Heart right ventricle (tissue), 16 donors: Measurements from ENCODE around the gene TSKS. TPM values are rescaled to one million over a fixed set of nuclear protein-coding genes. Genes with fewer than 3 reads are reported as not detected.

Source experiments
- ATAC-seq, 8 donors: fragments of 200-7000 bp; cut with Tn5 transposase; one replicate each; pipeline ENCODE4 v1.9.1; 2020; ENCODE audit warnings: mild to moderate bottlenecking in 8 of 8, moderate library complexity in 8 of 8, moderate number of reproducible peaks in 1 of 8
- DNase-seq, 2 donors: peaks; one replicate each; pipeline ENCODE4 v3.0.0-alpha.2; 2020
- H3K27ac ChIP-seq, 10 donors: fragments of 200-600 bp; sonication (generic) in 2 of 10; one replicate each; pipeline versions ENCODE4 v1.5.0 to v1.8.0; 2020 to 2022; ENCODE audit warnings: mild to moderate bottlenecking in 3 of 10
- H3K27me3 ChIP-seq, 7 donors: fragments of 200-600 bp; one replicate each; pipeline ENCODE4 v1.8.0; 2021 to 2022; ENCODE audit warnings: mild to moderate bottlenecking in 2 of 7
- H3K36me3 ChIP-seq, 9 donors: fragments of 200-600 bp; sonication (generic) in 1 of 9; one replicate each; pipeline versions ENCODE4 v1.5.0 to v1.8.0; 2020 to 2022; ENCODE audit warnings: mild to moderate bottlenecking in 2 of 9
- H3K4me1 ChIP-seq, 9 donors: fragments of 200-600 bp; sonication (generic) in 1 of 9; one replicate each; pipeline versions ENCODE4 v1.5.0 to v1.8.0; 2020 to 2022; ENCODE audit warnings: mild to moderate bottlenecking in 4 of 9
- H3K4me3 ChIP-seq, 10 donors: fragments of 200-600 bp; sonication (generic) in 2 of 10; one replicate each; pipeline versions ENCODE4 v1.5.0 to v1.8.0; 2020 to 2022; ENCODE audit warnings: mild to moderate bottlenecking in 7 of 10, moderate library complexity in 2 of 10
- H3K9me3 ChIP-seq, 11 donors: fragments of 200-600 bp in 10 of 11; sonication (generic) in 2 of 11; one replicate each; pipeline versions ENCODE4 v1.5.0 to v1.8.0; 2013 to 2022; ENCODE audit warnings: mild to moderate bottlenecking in 2 of 11, control low read depth in 1 of 11, moderate library complexity in 1 of 11
- CTCF ChIP-seq, 9 donors: fragments of 200-600 bp; sonication (generic) in 2 of 9; IDR thresholded peaks; one replicate each; pipeline versions ENCODE4 v1.5.0 to v1.8.0; 2021 to 2022; ENCODE audit warnings: antibody characterized with exemption in 9 of 9, mild to moderate bottlenecking in 5 of 9, moderate library complexity in 1 of 9
- WGBS, 2 donors: extraction: QIAGEN DNeasy Blood & Tissue Kit; methylation state at CpG; one replicate each; pipeline ENCODE4 v1.1.7; 2013; ENCODE audit warnings: inconsistent platforms in 1 of 2; 5-methylcytosine and 5-hydroxymethylcytosine counted together
- intact Hi-C, 10 donors: fragments of 100-400 bp; cut with DNase I; formaldehyde crosslinking; loops; one replicate each; pipeline versions ENCODE4 v1.11.1 to v1.14.2; 2022
- polyA plus RNA-seq, 2 donors: library from polyadenylated mRNA; stranded (reverse); fragments of 200-250 nt; gene quantifications; one replicate each; pipeline ENCODE4 v1.2.3, GENCODE V29; 2013
- total RNA-seq, 10 donors: library from RNA; stranded (reverse); fragmentation: NEBNext Ultra II Directional in 3 of 10; extraction: Animal tissue kit (Norgen Biotek cat#: 25700) in 3 of 10; gene quantifications; one replicate each; pipeline versions ENCODE4 v1.2.1 to v1.2.4, GENCODE V29; 2021 to 2023
- donor health status: Arrhythmogenic right ventricular cardiomyopathy.
- donor health status: ischemic (EF 13 %, LVEDD 7.1; RV severe dilation, severe dysfunction).
- donor health status: healthy with polysubstance abuse.
- donor health status: DM: no; HTN: yes; CAD: no.
- donor health status: DM: no; HTN: no; CAD: no.
- donor health status: ischemic (EF 25% LVEDD 6.9; RV normal size, moderate dysfunction).
- donor health status: ischemic (EF 25% LVEDD 5.7; RV mildly dilated, moderate dysfunction).
- donor health status: healthy.
- donor health status: DM: yes; HTN: yes; CAD: no.
- donor health status: Ischemic cardiomyopathy.
- donor health status: ischemic (EF 35%, LVEDD 5.7; RV mildly dilated, moderate dysfunction).
- donor health status: nonischemic (EF 11% LVEDD 7.7; RV severe dilation, severe dysfunction).
- donor health status: DM: yes; HTN: yes; CAD: no.
- donor health status: PGD.
- donor health status: ischemic (EF 29% LVEDD 5.4; RV normal size, mild dysfunction).
- donor health status: nonischemic (EF 23%, LVEDD 6.1; RV moderate dilation, normal function).

Gene TSKS
- total and polyA plus RNA-seq, 12 donors = 0.15 to 3.4 (median 0.40) TPM; not detected in 2

GRCh38 chr19:49775742-49776370 is 12.8 kb upstream of the TSKS start:
- intact Hi-C loops = no loop called here
- DNase-seq = no peak
- no peaks in the 10 kb centered on the region for H3K27me3 ChIP-seq
- H3K9me3 ChIP-seq = no peaks in the 10 kb centered on the region
- H3K36me3 ChIP-seq = peaks cover 0 to 63% (median 0%) of the 10 kb centered on the region in 9 donors
- no peak overlapping the region for H3K27ac ChIP-seq
- peak in 1 of 8 donors; percentile 31 for ATAC-seq
- TF ChIP-seq CTCF (IDR thresholded peaks at IDR 0.05) = no peak
- WGBS, 2 donors = 94 to 95% methylated on average over 20 of the region's 20 CpGs
- H3K4me1 ChIP-seq = peaks cover 0 to 27% (median 4%) of the 10 kb centered on the region in 9 donors
- H3K4me3 ChIP-seq = no peak overlapping the region

DNA sequence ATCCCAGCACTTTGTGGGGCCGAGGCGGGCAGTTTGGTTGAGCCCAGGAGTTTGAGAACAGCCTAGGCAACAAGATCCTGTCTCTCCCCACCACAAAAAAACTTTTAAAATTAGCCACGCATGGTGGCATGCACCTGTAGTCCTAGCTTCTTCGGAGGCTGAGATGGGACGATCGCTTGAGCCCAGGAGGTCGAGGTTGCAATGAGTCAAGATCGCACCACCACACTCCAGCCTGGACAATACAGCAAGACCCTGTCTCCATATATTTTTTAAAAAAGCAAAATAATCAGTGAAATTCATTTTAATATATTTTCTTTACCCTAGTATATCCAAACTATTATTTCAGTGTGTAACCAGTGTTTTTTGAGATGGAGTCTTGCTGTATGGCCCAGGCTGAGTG is 11.9 kb upstream of the TSKS start:
- Histone ChIP-seq H3K4me3 (no peak overlapping the region), H3K27me3 (no peaks in the 10 kb centered on the region), H3K36me3 (peaks cover 0 to 58% (median 0%) of the 10 kb centered on the region in 9 donors), H3K27ac (no peak overlapping the region), H3K9me3 (no peaks in the 10 kb centered on the region), H3K4me1 (peaks cover 0 to 25% (median 4%) of the 10 kb centered on the region in 9 donors)
- intact Hi-C loops = no loop called here
- ATAC-seq (no peak), DNase-seq (no peak)
- TF ChIP-seq CTCF (IDR thresholded peaks at IDR 0.05) = no peak
- 96 to 98% methylated on average over 8 of the region's 8 CpGs for WGBS, 2 donors

GRCh38 chr19:49773663-49774350 is 10.7 kb upstream of the TSKS start:
- no peaks in the 10 kb centered on the region for H3K9me3 ChIP-seq
- peak in 1 of 8 donors; percentile 41 for ATAC-seq
- TF ChIP-seq CTCF (IDR thresholded peaks at IDR 0.05) = no peak
- peak overlapping the region in 1 of 10 donors; percentile 33 for H3K27ac ChIP-seq
- no peaks in the 10 kb centered on the region for H3K27me3 ChIP-seq
- peaks cover 0 to 28% (median 10%) of the 10 kb centered on the region in 9 donors for H3K4me1 ChIP-seq
- H3K36me3 ChIP-seq = peaks cover 0 to 52% (median 0%) of the 10 kb centered on the region in 9 donors
- no peak overlapping the region for H3K4me3 ChIP-seq
- intact Hi-C loops = no loop called here
- DNase-seq = no peak
- WGBS, 2 donors = 63 to 71% methylated on average over 8 of the region's 8 CpGs

- TF ChIP-seq CTCF (IDR thresholded peaks at IDR 0.05) = no peak
- WGBS, 2 donors = 81 to 85% methylated on average over 10 of the region's 10 CpGs
- no peaks in the 10 kb centered on the region for H3K9me3 ChIP-seq
- no peak overlapping the region for H3K4me3 ChIP-seq
- no peaks in the 10 kb centered on the region for H3K27me3 ChIP-seq
- peaks cover 4 to 36% (median 19%) of the 10 kb centered on the region in 9 donors for H3K4me1 ChIP-seq
- peaks cover 0 to 52% (median 0%) of the 10 kb centered on the region in 9 donors for H3K36me3 ChIP-seq
- no peak for ATAC-seq
- DNase-seq = no peak
- H3K27ac ChIP-seq = no peak overlapping the region
- intact Hi-C loops = no loop called here
Observed at GRCh38 chr19:49772850-49773432, 9.8 kb upstream of the TSKS start.
